Tibial nerve (tissue), 4 donors: ENCODE data around the gene NTRK1. TPM values are rescaled to one million over a fixed set of nuclear protein-coding genes. Genes with fewer than 3 reads are reported as not detected.

ENCODE experiments used
- DNase-seq, 2 donors: peaks; one replicate each; pipeline ENCODE4 v3.0.0-alpha.2; 2019; ENCODE audit warnings: low spot score in 2 of 2
- H3K27ac ChIP-seq, 4 donors: fragments of 200-600 bp; sonication (generic) in 3 of 4; one replicate each; pipeline ENCODE4 v1.5.1; 2017 to 2019; ENCODE audit warnings: mild to moderate bottlenecking in 1 of 4
- H3K27me3 ChIP-seq, 2 donors: fragments of 200-600 bp; sonication (generic) in 1 of 2; one replicate each; pipeline versions ENCODE4 v1.5.1 to v1.6.0; 2017 to 2019
- H3K36me3 ChIP-seq, 3 donors: fragments of 200-600 bp; sonication (generic); one replicate each; pipeline ENCODE4 v1.5.1; 2018 to 2019
- H3K4me1 ChIP-seq, 4 donors: fragments of 200-600 bp; sonication (generic) in 3 of 4; one replicate each; pipeline ENCODE4 v1.5.1; 2017 to 2019
- H3K4me3 ChIP-seq, 4 donors: fragments of 200-600 bp; sonication (generic) in 3 of 4; one replicate each; pipeline ENCODE4 v1.5.1; 2017 to 2019; ENCODE audit warnings: mild to moderate bottlenecking in 1 of 4, moderate library complexity in 1 of 4
- H3K9me3 ChIP-seq, 4 donors: fragments of 200-600 bp; sonication (generic) in 3 of 4; one replicate each; pipeline ENCODE4 v1.5.1; 2017 to 2019
- EP300 ChIP-seq, 2 donors: sonication (generic); formaldehyde crosslinking; IDR thresholded peaks; one replicate each; pipeline ENCODE4 v1.6.1; 2017; ENCODE audit warnings: antibody characterized with exemption in 2 of 2, mild to moderate bottlenecking in 1 of 2
- POLR2A ChIP-seq, 2 donors: fragments of 450-650 bp; IDR thresholded peaks; one replicate each; pipeline ENCODE4 v1.6.1; 2017; ENCODE audit warnings: antibody characterized with exemption in 2 of 2, mild to moderate bottlenecking in 2 of 2, moderate library complexity in 2 of 2
- WGBS, 2 donors: methylation state at CpG; one replicate each; pipeline ENCODE4 v1.1.5; 2018; 5-methylcytosine and 5-hydroxymethylcytosine counted together
- total RNA-seq, 4 donors: library from RNA; depleted of rRNA; stranded (reverse); fragments of >200 nt; gene quantifications; one replicate each; pipeline ENCODE4 v1.1.0, GENCODE V29; 2016
- TF ChIP-seq, protein P1 (sequence below), 5 experiments: fragments of 200-600 bp in 3 of 5; fragments of 450-650 bp in 2 of 5; sonication (generic) in 3 of 5; IDR thresholded peaks; one replicate each; pipeline ENCODE4 v1.5.1; 2016 to 2019; ENCODE audit warnings: antibody characterized with exemption in 5 of 5, mild to moderate bottlenecking in 3 of 5, moderate library complexity in 2 of 5

NTRK1 gene
- total RNA-seq: under 1 TPM in 3 of 4 donors, not detected in 1; 0.22 to 0.42 (median 0.39) TPM

- H3K36me3 ChIP-seq: no peaks in the 10 kb centered on the region
- peaks cover 0 to 28% (median 17%) of the 10 kb centered on the region in 4 donors for H3K4me1 ChIP-seq
- H3K27ac ChIP-seq: no peak within 1 kb of the TSS
- peak within 1 kb of the TSS in 3 of 4 donors; percentile 9 to 37 (median 28) for H3K4me3 ChIP-seq
- no peak for DNase-seq
- peaks cover 0 to 96% of the 10 kb centered on the region in 2 donors for H3K27me3 ChIP-seq
- 3 to 4% methylated on average over 10 to 46 of the region's 69 CpGs for WGBS, 2 donors
- TF ChIP-seq, protein P1, sequence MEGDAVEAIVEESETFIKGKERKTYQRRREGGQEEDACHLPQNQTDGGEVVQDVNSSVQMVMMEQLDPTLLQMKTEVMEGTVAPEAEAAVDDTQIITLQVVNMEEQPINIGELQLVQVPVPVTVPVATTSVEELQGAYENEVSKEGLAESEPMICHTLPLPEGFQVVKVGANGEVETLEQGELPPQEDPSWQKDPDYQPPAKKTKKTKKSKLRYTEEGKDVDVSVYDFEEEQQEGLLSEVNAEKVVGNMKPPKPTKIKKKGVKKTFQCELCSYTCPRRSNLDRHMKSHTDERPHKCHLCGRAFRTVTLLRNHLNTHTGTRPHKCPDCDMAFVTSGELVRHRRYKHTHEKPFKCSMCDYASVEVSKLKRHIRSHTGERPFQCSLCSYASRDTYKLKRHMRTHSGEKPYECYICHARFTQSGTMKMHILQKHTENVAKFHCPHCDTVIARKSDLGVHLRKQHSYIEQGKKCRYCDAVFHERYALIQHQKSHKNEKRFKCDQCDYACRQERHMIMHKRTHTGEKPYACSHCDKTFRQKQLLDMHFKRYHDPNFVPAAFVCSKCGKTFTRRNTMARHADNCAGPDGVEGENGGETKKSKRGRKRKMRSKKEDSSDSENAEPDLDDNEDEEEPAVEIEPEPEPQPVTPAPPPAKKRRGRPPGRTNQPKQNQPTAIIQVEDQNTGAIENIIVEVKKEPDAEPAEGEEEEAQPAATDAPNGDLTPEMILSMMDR (IDR thresholded peaks at IDR 0.05): no peak
- TF ChIP-seq POLR2A (IDR thresholded peaks at IDR 0.05) (no peak), EP300 (IDR thresholded peaks at IDR 0.05) (no peak)
- H3K9me3 ChIP-seq: no peaks in the 10 kb centered on the region
Observed at GRCh38 chr1:156860628-156861423, at the start of gene NTRK1. TSS of gene NTRK1 (plus strand) at chr1:156860865. CDS start at chr1:156860935, 70 bp downstream.

DNA sequence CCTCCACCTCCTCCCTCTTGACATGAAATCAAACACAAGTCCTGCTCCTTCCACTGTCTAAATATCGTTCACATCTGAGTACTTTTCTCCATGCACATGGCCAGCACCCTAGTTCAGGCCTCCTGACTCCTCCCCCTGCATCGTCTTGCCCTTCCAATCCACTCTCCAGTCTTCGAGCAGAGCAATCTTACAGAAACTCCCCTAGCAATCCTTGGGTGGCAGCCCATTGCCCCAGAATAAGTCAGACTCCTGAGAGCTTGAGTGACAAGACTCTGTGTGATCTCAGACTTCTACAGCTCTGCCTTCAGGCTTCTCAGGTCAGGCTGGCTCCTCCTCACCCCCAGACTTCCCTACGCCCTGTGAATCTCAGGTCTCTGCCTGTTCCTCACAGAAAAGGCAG, 49.5 kb upstream of the NTRK1 start:
- no peak for DNase-seq
- Histone ChIP-seq H3K36me3 (no peaks in the 10 kb centered on the region), H3K4me1 (peaks cover 0 to 27% (median 14%) of the 10 kb centered on the region in 4 donors), H3K27ac (no peak overlapping the region), H3K27me3 (no peaks in the 10 kb centered on the region), H3K4me3 (no peak overlapping the region), H3K9me3 (no peaks in the 10 kb centered on the region)
- no peak for TF ChIP-seq EP300 (IDR thresholded peaks at IDR 0.05)
- TF ChIP-seq, protein P1 (IDR thresholded peaks at IDR 0.05): no peak
- no peak for TF ChIP-seq POLR2A (IDR thresholded peaks at IDR 0.05)
- WGBS, 2 donors: 45 to 54% methylated on average over 4 of the region's 4 CpGs

- no peaks in the 10 kb centered on the region for H3K27me3 ChIP-seq
- 97% methylated on average over 10 of the region's 10 CpGs for WGBS, 2 donors
- no peaks in the 10 kb centered on the region for H3K36me3 ChIP-seq
- no peak overlapping the region for H3K27ac ChIP-seq
- TF ChIP-seq POLR2A (IDR thresholded peaks at IDR 0.05): no peak
- TF ChIP-seq, protein P1 (IDR thresholded peaks at IDR 0.05): no peak
- TF ChIP-seq EP300 (IDR thresholded peaks at IDR 0.05): no peak
- no peaks in the 10 kb centered on the region for H3K9me3 ChIP-seq
- DNase-seq: no peak
- H3K4me3 ChIP-seq: no peak overlapping the region
- H3K4me1 ChIP-seq: peaks cover 0 to 22% (median 15%) of the 10 kb centered on the region in 4 donors
Observed at GRCh38 chr1:156812293-156812990, 48.2 kb upstream of the NTRK1 start.

GRCh38 chr1:156813298-156813697, 47.4 kb upstream of the NTRK1 start:
- peak overlapping the region in 1 of 4 donors; percentile 44 for H3K27ac ChIP-seq
- H3K4me3 ChIP-seq: peak overlapping the region; percentile 27 to 60 (median 54)

More at GRCh38 chr1:156813298-156813697, 47.4 kb upstream of the NTRK1 start:
- H3K9me3 ChIP-seq: no peaks in the 10 kb centered on the region
- H3K36me3 ChIP-seq: no peaks in the 10 kb centered on the region
- peaks cover 0 to 22% (median 15%) of the 10 kb centered on the region in 4 donors for H3K4me1 ChIP-seq
- TF ChIP-seq POLR2A (IDR thresholded peaks at IDR 0.05): no peak
- TF ChIP-seq, protein P1 (IDR thresholded peaks at IDR 0.05): no peak
- no peak for TF ChIP-seq EP300 (IDR thresholded peaks at IDR 0.05)
- 33 to 36% methylated on average over 10 of the region's 10 CpGs for WGBS, 2 donors
- DNase-seq: no peak
- H3K27me3 ChIP-seq: no peaks in the 10 kb centered on the region
